Measurements from ENCODE around the gene ROMO1.
"Not testable (repeated sequence)": the region's sequence is repeated elsewhere in the genome, so short reads cannot be mapped to it uniquely, and the experiment has no call there.

ROMO1 gene

GRCh38 chr20:35743693-35744491, 44.7 kb downstream of the ROMO1 start:
- Histone ChIP-seq H3K4me1 (ENCODE audit: low read length) (peaks cover 26% of the 10 kb centered on the region), H3K9me3 (ENCODE audit: insufficient read depth, low read length) (no peaks in the 10 kb centered on the region), H3K27me3 (ENCODE audit: low read depth, low read length) (no peaks in the 10 kb centered on the region), H3K27ac (ENCODE audit: low read length) (peak overlapping the region; percentile 89), H2AFZ (ENCODE audit: low read depth, low read length) (no peak overlapping the region), H3K36me3 (replicated peaks; ENCODE audit: low read depth, low read length) (peaks cover 25% of the 10 kb centered on the region), H3K4me3 (ENCODE audit: low read length) (peak overlapping the region; percentile 83), H3K4me2 (ENCODE audit: low read length) (peak overlapping the region; percentile 84), H3K79me2 (ENCODE audit: low read length) (peaks cover 44% of the 10 kb centered on the region), H4K20me1 (ENCODE audit: insufficient read depth, low read length) (peaks cover 23% of the 10 kb centered on the region), H3K9ac (ENCODE audit: low read length) (peak overlapping the region; percentile 98)
- TF ChIP-seq, protein P1, sequence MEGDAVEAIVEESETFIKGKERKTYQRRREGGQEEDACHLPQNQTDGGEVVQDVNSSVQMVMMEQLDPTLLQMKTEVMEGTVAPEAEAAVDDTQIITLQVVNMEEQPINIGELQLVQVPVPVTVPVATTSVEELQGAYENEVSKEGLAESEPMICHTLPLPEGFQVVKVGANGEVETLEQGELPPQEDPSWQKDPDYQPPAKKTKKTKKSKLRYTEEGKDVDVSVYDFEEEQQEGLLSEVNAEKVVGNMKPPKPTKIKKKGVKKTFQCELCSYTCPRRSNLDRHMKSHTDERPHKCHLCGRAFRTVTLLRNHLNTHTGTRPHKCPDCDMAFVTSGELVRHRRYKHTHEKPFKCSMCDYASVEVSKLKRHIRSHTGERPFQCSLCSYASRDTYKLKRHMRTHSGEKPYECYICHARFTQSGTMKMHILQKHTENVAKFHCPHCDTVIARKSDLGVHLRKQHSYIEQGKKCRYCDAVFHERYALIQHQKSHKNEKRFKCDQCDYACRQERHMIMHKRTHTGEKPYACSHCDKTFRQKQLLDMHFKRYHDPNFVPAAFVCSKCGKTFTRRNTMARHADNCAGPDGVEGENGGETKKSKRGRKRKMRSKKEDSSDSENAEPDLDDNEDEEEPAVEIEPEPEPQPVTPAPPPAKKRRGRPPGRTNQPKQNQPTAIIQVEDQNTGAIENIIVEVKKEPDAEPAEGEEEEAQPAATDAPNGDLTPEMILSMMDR (IDR thresholded peaks at IDR 0.05; ENCODE audit: low read depth, low read length), result no peak
- TF ChIP-seq EZH2phosphoT487 (IDR thresholded peaks at IDR 0.05; ENCODE audit: low read depth), result no peak

DNA sequence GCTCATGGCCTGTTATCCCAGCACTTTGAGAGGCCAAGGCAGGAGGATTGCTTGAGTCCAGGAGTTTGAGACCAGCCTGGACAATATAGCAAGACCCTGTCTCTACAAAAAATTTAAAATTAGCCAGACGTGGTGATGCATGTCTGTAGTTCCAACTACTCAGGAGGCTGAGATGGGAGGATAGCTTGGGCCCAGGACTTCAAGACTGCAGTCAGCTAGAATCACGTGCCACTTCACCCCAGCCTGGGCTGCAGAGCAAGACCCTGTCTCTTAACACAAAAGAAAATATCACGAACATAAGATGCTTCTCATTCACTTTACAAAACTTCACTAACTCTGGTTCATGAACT, 45.3 kb downstream of the ROMO1 start:
- H3K36me3 ChIP-seq (replicated peaks; ENCODE audit: low read depth, low read length), result peaks cover 20% of the 10 kb centered on the region
- H4K20me1 ChIP-seq (ENCODE audit: insufficient read depth, low read length), result peaks cover 18% of the 10 kb centered on the region
- peaks cover 23% of the 10 kb centered on the region for H3K4me1 ChIP-seq (ENCODE audit: low read length)
- not testable (repeated sequence) for H3K4me3 ChIP-seq (ENCODE audit: low read length); H3K9ac ChIP-seq (ENCODE audit: low read length); H3K27ac ChIP-seq (ENCODE audit: low read length); H3K27me3 ChIP-seq (ENCODE audit: low read depth, low read length); H3K9me3 ChIP-seq (ENCODE audit: insufficient read depth, low read length); H2AFZ ChIP-seq (ENCODE audit: low read depth, low read length)
- H3K4me2 ChIP-seq (ENCODE audit: low read length), result peak overlapping the region; percentile 84
- peaks cover 38% of the 10 kb centered on the region for H3K79me2 ChIP-seq (ENCODE audit: low read length)
